PFSK-1 (cell line): ENCODE measurements around the gene EIPR1.

Experiments
- FOXP2 ChIP-seq: optimal IDR thresholded peaks from 2 replicates; pipeline ENCODE3; 2011; ENCODE audit warnings: borderline replicate concordance, control low read depth, inconsistent platforms; ENCODE audit not compliant: insufficient read depth; ENCODE audit errors: extremely low read length, extremely low read depth
- POLR2AphosphoS5 ChIP-seq: IDR thresholded peaks from 2 replicates; pipeline ENCODE4 v1.6.1; 2012; ENCODE audit warnings: low read depth, mild to moderate bottlenecking, control low read depth, low read length, moderate library complexity
- REST ChIP-seq, 2 experiments: IDR thresholded peaks; 2 replicates each; pipeline versions ENCODE4 v1.6.1 to v1.8.0; 2011 to 2012; ENCODE audit warnings: low read depth in 2 of 2, low read length in 2 of 2, control low read depth in 1 of 2, inconsistent platforms in 1 of 2, mild to moderate bottlenecking in 1 of 2, moderate library complexity in 1 of 2; ENCODE audit not compliant: insufficient read depth in 1 of 2
- SIN3A ChIP-seq: IDR thresholded peaks from 2 replicates; pipeline ENCODE4 v1.6.1; 2012; ENCODE audit warnings: mild to moderate bottlenecking, low read length, moderate library complexity, borderline replicate concordance; ENCODE audit not compliant: insufficient read depth
- TAF1 ChIP-seq: IDR thresholded peaks from 2 replicates; pipeline ENCODE4 v1.6.1; 2012; ENCODE audit warnings: low read length, control low read depth, borderline replicate concordance; ENCODE audit not compliant: insufficient read depth

GRCh38 chr2:3361518-3362389 lies 15.9 kb downstream of the EIPR1 start:
- TF ChIP-seq REST (IDR thresholded peaks at IDR 0.05; ENCODE audit: insufficient read depth in 1 of 2, low read depth in 2 of 2, low read length in 2 of 2): no peak
- no peak for TF ChIP-seq POLR2AphosphoS5
- TF ChIP-seq TAF1: no peak
- no peak for TF ChIP-seq SIN3A
- no peak for TF ChIP-seq FOXP2
